ENCODE results near the gene TMEM181.

DNA sequence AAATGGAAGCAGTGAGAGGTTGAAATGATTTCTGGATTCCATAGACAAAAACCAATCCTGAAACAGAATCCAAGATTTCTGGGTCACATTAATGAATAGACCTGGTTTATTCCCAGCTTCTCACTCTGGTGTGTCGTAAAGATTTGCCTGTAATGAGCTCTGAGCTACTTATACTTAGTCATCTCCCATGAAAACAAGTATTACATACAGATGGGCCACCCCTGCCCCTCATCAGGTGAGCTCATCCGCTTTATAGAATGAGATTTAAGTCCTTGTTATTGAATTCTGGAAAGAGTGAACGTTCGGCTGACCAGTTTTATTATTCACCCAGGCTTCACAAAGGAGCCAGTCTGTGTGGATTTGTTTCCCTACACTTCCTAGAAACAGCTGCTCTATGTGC lies 47.1 kb upstream of the TMEM181 start:
- TF ChIP-seq POLR2A (IDR thresholded peaks at IDR 0.05) = no peak
- TF ChIP-seq, protein P1, sequence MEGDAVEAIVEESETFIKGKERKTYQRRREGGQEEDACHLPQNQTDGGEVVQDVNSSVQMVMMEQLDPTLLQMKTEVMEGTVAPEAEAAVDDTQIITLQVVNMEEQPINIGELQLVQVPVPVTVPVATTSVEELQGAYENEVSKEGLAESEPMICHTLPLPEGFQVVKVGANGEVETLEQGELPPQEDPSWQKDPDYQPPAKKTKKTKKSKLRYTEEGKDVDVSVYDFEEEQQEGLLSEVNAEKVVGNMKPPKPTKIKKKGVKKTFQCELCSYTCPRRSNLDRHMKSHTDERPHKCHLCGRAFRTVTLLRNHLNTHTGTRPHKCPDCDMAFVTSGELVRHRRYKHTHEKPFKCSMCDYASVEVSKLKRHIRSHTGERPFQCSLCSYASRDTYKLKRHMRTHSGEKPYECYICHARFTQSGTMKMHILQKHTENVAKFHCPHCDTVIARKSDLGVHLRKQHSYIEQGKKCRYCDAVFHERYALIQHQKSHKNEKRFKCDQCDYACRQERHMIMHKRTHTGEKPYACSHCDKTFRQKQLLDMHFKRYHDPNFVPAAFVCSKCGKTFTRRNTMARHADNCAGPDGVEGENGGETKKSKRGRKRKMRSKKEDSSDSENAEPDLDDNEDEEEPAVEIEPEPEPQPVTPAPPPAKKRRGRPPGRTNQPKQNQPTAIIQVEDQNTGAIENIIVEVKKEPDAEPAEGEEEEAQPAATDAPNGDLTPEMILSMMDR (IDR thresholded peaks at IDR 0.05) = no peak

All from adrenal gland (tissue), 5 donors.